HG03520 (cell line): Measurements from ENCODE around the gene NXPE4.

Source experiments
- ATAC-seq: cut with Tn5 transposase; IDR thresholded peaks from one replicate; pipeline ENCODE4 v1.9.1; 2021; ENCODE audit warnings: mild to moderate bottlenecking, moderate library complexity; ENCODE audit not compliant: unreplicated experiment

NXPE4 gene

DNA sequence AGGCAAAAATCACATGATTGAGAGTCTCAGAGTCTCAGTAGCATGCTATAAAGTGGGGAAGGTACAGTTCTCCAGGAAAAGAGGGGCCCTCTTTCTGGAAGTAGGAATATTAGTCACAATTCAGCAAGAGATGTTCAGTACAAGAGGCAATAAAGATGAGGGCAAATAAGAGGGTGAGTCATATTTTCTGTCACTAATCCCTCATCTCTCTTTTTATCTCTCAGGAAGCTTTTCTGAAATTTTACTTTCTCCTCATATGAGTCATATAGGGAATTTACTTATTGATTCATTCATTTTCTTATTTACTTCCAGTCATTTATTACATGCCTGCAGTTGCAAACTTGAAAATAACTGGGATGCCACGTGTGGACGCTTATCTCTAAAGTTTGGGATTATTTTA lies 32.5 kb downstream of the NXPE4 start:
- ATAC-seq, result no peak

- no peak for ATAC-seq
Observed at GRCh38 chr11:114562166-114562916, 33.2 kb downstream of the NXPE4 start.

DNA sequence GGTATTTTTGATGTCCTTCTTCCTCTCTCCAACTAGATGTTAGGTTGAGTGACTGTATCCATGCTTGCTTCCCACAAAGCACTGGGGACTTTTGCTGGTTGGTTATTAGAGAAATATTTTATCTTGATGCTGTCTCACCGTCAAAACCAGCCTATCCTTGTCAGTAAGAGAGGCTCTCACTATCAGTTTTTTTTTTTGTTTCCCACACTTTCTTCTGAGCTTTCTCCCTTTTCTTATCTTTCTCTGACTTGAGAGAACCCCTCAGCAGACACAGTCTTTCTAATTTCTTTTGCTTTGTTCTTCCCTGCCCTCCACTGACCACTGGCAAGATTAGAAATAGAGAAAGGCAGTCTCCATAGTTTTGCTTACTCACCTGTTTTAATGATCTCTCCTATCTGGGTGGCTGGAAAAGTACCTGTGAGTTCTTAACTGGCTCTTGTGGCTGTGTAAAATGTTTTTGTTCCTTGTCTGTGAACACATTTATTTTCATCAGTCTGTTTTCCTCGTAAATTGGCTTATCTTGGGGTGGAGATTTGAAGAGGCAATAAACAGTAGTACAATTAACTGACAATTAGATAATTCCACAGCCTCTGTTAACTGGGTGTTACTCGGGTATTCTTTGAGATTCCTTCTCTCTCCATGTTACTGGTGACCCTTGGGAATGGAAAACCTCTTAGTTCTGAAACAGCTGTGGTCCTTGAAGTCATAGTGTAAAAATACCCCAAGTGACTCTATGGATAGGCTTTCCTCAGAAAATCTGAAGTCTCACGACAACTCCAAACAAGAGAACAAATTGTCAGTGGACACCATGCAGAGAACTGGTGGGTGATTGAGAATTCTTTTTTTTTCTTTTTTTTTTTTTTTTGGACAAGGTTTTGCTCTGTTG lies 35.9 kb downstream of the NXPE4 start, which contains the start of gene NXPE1:
TSS of gene NXPE1 (minus strand) at position 457 of the 886 bp plus-strand sequence. CDS start 8,680 bp downstream, outside the sequence.
- ATAC-seq, result no peak

GRCh38 chr11:114556135-114556534 lies 39.5 kb downstream of the NXPE4 start:
- no peak for ATAC-seq

DNA sequence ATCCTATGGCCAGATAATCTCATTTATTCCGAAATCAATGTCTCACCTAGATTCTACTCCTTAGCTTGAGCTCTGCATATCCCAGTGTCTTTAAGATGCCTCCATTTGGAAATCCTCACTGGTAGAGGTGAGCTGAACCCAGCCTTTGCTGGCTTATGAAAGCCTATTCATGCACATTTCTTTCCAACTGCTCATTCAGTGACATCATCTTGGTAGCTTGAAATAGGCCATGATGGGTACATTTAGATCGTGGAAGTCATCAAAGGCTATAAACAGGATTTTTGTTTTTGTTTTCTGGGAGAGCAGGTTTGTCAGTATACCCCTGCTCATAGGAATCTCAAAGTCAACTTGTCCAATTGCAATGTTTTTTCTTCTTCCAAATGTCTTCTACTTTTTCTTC lies 41.9 kb downstream of the NXPE4 start:
- no peak for ATAC-seq

DNA sequence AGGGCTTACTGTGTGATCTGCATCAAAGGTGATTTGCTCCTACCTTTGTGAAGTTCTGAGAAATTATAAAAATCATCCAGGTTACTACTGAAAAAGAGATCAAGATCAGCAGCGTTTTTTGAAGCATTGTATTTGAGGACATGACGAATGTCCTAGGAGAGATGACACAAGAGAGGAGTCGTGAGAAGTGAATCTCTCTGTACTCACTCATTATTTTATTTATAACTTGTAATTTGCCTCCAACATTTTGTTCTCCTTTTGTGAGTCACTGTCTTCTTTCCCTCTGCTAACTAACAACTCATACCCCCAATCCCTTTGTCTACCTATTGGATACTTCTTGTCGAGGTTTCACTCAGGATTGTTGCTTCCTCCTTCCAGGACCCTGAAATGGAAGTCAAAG lies 44.5 kb downstream of the NXPE4 start:
- no peak for ATAC-seq

GRCh38 chr11:114525682-114526081 lies 69.9 kb downstream of the NXPE4 start:
- no peak for ATAC-seq

DNA sequence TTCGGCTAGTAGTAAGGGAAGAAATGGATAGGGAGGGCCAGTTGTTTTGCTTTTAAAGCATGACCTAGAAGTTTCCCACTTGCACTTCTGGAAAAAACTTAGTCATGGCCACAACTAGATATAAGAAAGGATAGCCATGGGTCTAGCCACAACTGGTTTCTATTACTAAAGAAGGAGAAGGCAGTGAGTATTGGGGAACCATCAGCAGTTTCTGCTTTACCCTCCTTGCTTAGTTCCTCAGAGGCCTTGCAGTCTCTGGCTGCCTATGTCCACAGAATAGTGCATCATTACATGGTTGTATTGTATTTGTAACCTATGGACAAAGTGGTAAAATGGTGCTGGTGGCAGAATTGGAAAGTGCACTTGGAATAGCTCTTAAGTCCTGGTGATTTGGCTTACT lies 71.5 kb downstream of the NXPE4 start:
- ATAC-seq, result no peak

GRCh38 chr11:114522818-114523217 lies 72.8 kb downstream of the NXPE4 start:
- no peak for ATAC-seq
